Left ventricle myocardium superior (tissue), 1 donor: ENCODE data around the gene GTF2H3. TPM values are rescaled to one million over a fixed set of nuclear protein-coding genes. Genes with fewer than 3 reads are reported as not detected.

ENCODE experiments used
- ATAC-seq: fragments of 200-7000 bp; cut with Tn5 transposase; one replicate; pipeline ENCODE4 v1.9.1; 2020; ENCODE audit warnings: mild to moderate bottlenecking, moderate library complexity
- DNase-seq: peaks from one replicate; pipeline ENCODE4 v3.0.0-alpha.2; 2020
- intact Hi-C: fragments of 100-400 bp; cut with micrococcal nuclease; formaldehyde crosslinking; loops from one replicate; pipeline ENCODE4 v1.11.0; 2022
- total RNA-seq: library from RNA; stranded (reverse); fragmentation: NEBNext Ultra II Directional; extraction: Animal tissue kit (Norgen Biotek cat#: 25700); gene quantifications from one replicate; pipeline ENCODE4 v1.2.1, GENCODE V29; 2021
- donor health status: DM: no; HTN: yes; CAD: no; lungs with severe emphysema.

The GTF2H3 gene
- total RNA-seq, 1 donor from 2014 or later: 12.2 TPM

GRCh38 chr12:123634142-123634561, 523 bp downstream of the GTF2H3 start:
- intact Hi-C loops: no loop called here
- no peak for DNase-seq

GRCh38 chr12:123643911-123644310, 10.3 kb downstream of the GTF2H3 start:
- ATAC-seq (no peak), DNase-seq (no peak)
- intact Hi-C loops: no loop called here

More at GRCh38 chr12:123634142-123634561, 523 bp downstream of the GTF2H3 start:
- ATAC-seq: no peak

- ATAC-seq (no peak), DNase-seq (no peak)
- intact Hi-C loops: no loop called here
These were observed 11.8 kb downstream of the GTF2H3 start for GRCh38 chr12:123645380-123645779.

- no peak for ATAC-seq
- no peak for DNase-seq
- intact Hi-C loops: no loop called here
These were observed 12.2 kb downstream of the GTF2H3 start for GRCh38 chr12:123645878-123646277.

- intact Hi-C loops: no loop called here
- no peak for DNase-seq
- ATAC-seq: no peak
These were observed 14.8 kb downstream of the GTF2H3 start for GRCh38 chr12:123648401-123648800.

GRCh38 chr12:123654129-123654701, 20.6 kb downstream of the GTF2H3 start:
- intact Hi-C loops: no loop called here
- DNase-seq (no peak), ATAC-seq (no peak)

- peak; percentile 68 for DNase-seq
- ATAC-seq: peak; percentile 94
- intact Hi-C loops: no loop called here
These were observed 21.8 kb downstream of the GTF2H3 start for GRCh38 chr12:123655420-123655819.

- ATAC-seq (peak; percentile 57), DNase-seq (no peak)
- intact Hi-C loops: no loop called here
These were observed 22.8 kb downstream of the GTF2H3 start for GRCh38 chr12:123656392-123656791.

- DNase-seq: no peak
- intact Hi-C loops: no loop called here
- ATAC-seq: no peak
These were observed 23.6 kb downstream of the GTF2H3 start for GRCh38 chr12:123657211-123657610.

GRCh38 chr12:123659996-123660727, 26.5 kb downstream of the GTF2H3 start:
- no peak for DNase-seq
- ATAC-seq: no peak
- intact Hi-C loops: no loop called here

- ATAC-seq: no peak
- no peak for DNase-seq
- intact Hi-C loops: no loop called here
These were observed 34.1 kb downstream of the GTF2H3 start for GRCh38 chr12:123667771-123668170.

- DNase-seq (peak; percentile 98), ATAC-seq (peak; percentile 100)
- intact Hi-C loops: no loop called here
These were observed 37.5 kb downstream of the GTF2H3 start, which contains the start of gene TCTN2 for GRCh38 chr12:123670882-123671728. TSS of gene TCTN2 (plus strand) at chr12:123671113. CDS start at chr12:123671241, 128 bp downstream.

- no peak for ATAC-seq
- intact Hi-C loops: no loop called here
- no peak for DNase-seq
These were observed 38.2 kb downstream of the GTF2H3 start for GRCh38 chr12:123671876-123672275.

GRCh38 chr12:123675436-123675835, 41.8 kb downstream of the GTF2H3 start:
- DNase-seq (no peak), ATAC-seq (no peak)

GRCh38 chr12:123676616-123677320, 43.1 kb downstream of the GTF2H3 start:
- DNase-seq: no peak
- intact Hi-C loops: no loop called here
- ATAC-seq: no peak

More at GRCh38 chr12:123675436-123675835, 41.8 kb downstream of the GTF2H3 start:
- intact Hi-C loops: no loop called here

GRCh38 chr12:123678981-123679380, 45.4 kb downstream of the GTF2H3 start:
- DNase-seq: no peak
- intact Hi-C loops: no loop called here
- ATAC-seq: no peak

GRCh38 chr12:123681605-123682004, 48.0 kb downstream of the GTF2H3 start:
- no peak for DNase-seq
- ATAC-seq: no peak
- intact Hi-C loops: no loop called here

GRCh38 chr12:123683964-123684363, 50.3 kb downstream of the GTF2H3 start:
- intact Hi-C loops: no loop called here
- DNase-seq: no peak
- ATAC-seq: no peak

- intact Hi-C loops: no loop called here
- no peak for DNase-seq
- no peak for ATAC-seq
These were observed 53.1 kb downstream of the GTF2H3 start for GRCh38 chr12:123686636-123687190.
